ENCODE data around the gene PRSS33. TPM values are rescaled to one million over a fixed set of nuclear protein-coding genes. Genes with fewer than 3 reads are reported as not detected.
A peak's percentile ranks its signal among the peaks of the same experiment; 100 is the strongest.

PRSS33 gene
- total and polyA plus RNA-seq, 2 of the 8 experiments (the other 6 are each of a cell fraction or from before 2014, with no cell fraction given): 0.09 TPM; not detected in 1

DNA sequence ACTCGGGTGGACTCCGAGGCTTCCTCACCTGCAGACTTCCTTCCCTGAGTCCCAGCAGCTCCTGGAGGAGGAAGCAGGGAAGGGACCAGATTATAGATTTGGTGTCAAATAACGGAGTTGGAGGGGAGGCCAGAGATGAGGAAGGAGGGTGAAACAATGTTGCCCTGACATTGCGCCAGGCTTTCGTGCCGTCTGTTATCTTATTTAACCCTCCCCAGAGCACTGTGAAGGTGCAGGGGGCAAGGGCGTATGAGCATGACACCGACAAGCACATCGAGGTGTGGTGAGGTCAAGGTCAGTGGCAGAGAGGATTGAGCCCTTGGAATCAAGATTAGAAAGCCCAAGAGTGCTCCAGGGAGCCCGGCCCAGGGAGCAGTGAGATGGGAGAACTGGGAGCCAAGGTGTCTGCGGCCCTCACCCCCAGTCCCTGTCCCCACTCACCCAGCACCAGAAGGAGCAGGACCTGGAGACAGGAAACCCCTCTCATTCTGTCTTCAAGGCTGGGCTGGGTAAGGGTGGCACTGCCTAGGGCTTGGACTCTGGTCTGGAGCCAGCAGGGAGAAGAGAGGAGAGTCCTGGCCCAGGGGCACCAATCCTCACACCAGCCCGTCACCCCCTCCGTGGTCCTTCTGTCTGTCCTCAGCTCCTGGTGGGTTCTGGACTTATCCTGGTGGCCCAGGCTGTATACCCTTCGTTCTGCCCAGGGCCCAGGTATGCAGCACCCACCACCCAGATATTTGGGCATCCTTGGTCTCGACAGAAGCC lies 1.1 kb downstream of the PRSS33 start:
- no peak overlapping the region for H4K5ac ChIP-seq (ENCODE audit: insufficient read length, low read depth, low read length)
- WGBS, 2 experiments (ENCODE audit: extremely low coverage in 1 of 2, insufficient coverage in 1 of 2, insufficient read length in 1 of 2, insufficient replicate concordance in 2 of 2, low coverage in 1 of 2, low lambda C conversion rate in 2 of 2, missing lambda C conversion rate in 1 of 2): 93% methylated on average over 14 of the region's 15 CpGs; no CpG with 5 or more reads in 1 of the 2 experiments
- TF ChIP-seq BACH1 (IDR thresholded peaks at IDR 0.05; ENCODE audit: low read length) (no peak), GABPA (IDR thresholded peaks at IDR 0.05; ENCODE audit: borderline replicate concordance, insufficient read depth, low read length) (no peak), RXRA (IDR thresholded peaks at IDR 0.05; ENCODE audit: insufficient read depth, low read depth, low read length) (no peak), EGR1 (IDR thresholded peaks at IDR 0.05; ENCODE audit: borderline replicate concordance, low read depth, low read length) (no peak), NRF1 (IDR thresholded peaks at IDR 0.05; ENCODE audit: low read depth, low read length) (no peak), CHD1 (IDR thresholded peaks at IDR 0.05; ENCODE audit: low read depth, low read length) (no peak), TBP (IDR thresholded peaks at IDR 0.05; ENCODE audit: low read depth, low read length) (no peak), NANOG (IDR thresholded peaks at IDR 0.05; ENCODE audit: insufficient read depth, low read depth, low read length, poor library complexity, severe bottlenecking) (no peak), RNF2 (IDR thresholded peaks at IDR 0.05; ENCODE audit: borderline replicate concordance, low read depth, low read length, missing control alignments, poor library complexity, severe bottlenecking) (no peak), PHF8 (conservative IDR thresholded peaks at IDR 0.05; ENCODE audit: low read depth, low read length) (no peak), TEAD4 (IDR thresholded peaks at IDR 0.05; ENCODE audit: low read depth, low read length) (no peak), FOSL1 (IDR thresholded peaks at IDR 0.05; ENCODE audit: insufficient read depth, low read depth, low read length) (no peak)

More for the DNA sequence above, 1.1 kb downstream of the PRSS33 start:
- Histone ChIP-seq H3K18ac (ENCODE audit: extremely low read depth, low read length) (no peak overlapping the region), H2BK120ac (replicated peaks; ENCODE audit: low read depth, low read length) (no peak overlapping the region), H4K20me1 (replicated peaks in 1 of 2; ENCODE audit: control insufficient read depth in 1 of 2, insufficient read depth in 2 of 2, low read length in 2 of 2) (no peaks in the 10 kb centered on the region), H3K79me1 (ENCODE audit: low read depth, low read length) (no peaks in the 10 kb centered on the region; the same call in 1 of the 2 replicates), H2BK20ac (ENCODE audit: low read length) (no peak overlapping the region), H3K4me3 (ENCODE audit: extremely low read depth in 1 of 4, insufficient read depth in 2 of 4, low read depth in 3 of 4, low read length in 4 of 4) (no peak overlapping the region), H3K14ac (ENCODE audit: insufficient read length) (no peak overlapping the region), H2AK5ac (ENCODE audit: low read depth, low read length) (peak overlapping the region; percentile 75; the same call in 1 of the 2 replicates), H2AFZ (ENCODE audit: low read length) (0 out of 2 replicates have a peak overlapping the region, but pooled peaks have one; percentile 31), H3K56ac (replicated peaks; ENCODE audit: insufficient read length, low read depth, low read length) (no peak overlapping the region), H3K27me3 (replicated peaks in 1 of 4; ENCODE audit: control insufficient read depth in 3 of 4, extremely low read depth in 1 of 4, insufficient read depth in 3 of 4, low read length in 3 of 4) (peaks cover 0 to 3% (median 0%) of the 10 kb centered on the region in 4 experiments; a peak in 2 of 7 replicates), H3K4me2 (ENCODE audit: insufficient read depth in 1 of 2, low read depth in 2 of 2, low read length in 2 of 2) (no peak overlapping the region; a peak in 1 of 4 replicates), H2BK12ac (ENCODE audit: low read depth, low read length) (peak overlapping the region; percentile 80; the same call in 1 of the 2 replicates), H2BK15ac (ENCODE audit: low read length) (peak overlapping the region; percentile 92; the same call in 1 of the 2 replicates), H3K27ac (ENCODE audit: low read depth, low read length) (no peak overlapping the region), H3K4me1 (replicated peaks in 1 of 4; ENCODE audit: control insufficient read depth in 3 of 4, insufficient read depth in 4 of 4, low read length in 3 of 4) (peaks cover 0 to 3% (median 2%) of the 10 kb centered on the region in 4 experiments; a peak in 1 of 7 replicates), H4K91ac (replicated peaks; ENCODE audit: insufficient read length, low read length) (no peak overlapping the region), H3K9me3 (ENCODE audit: insufficient read depth in 2 of 2, low read depth in 1 of 2, low read length in 1 of 2) (no peaks in the 10 kb centered on the region), H3K9ac (replicated peaks in 1 of 4; ENCODE audit: extremely low read depth in 1 of 4, low read depth in 3 of 4, low read length in 3 of 4) (no peak overlapping the region), H3K4ac (replicated peaks; ENCODE audit: insufficient read length, low read depth, low read length) (no peak overlapping the region), H3K23me2 (ENCODE audit: low read depth, low read length) (no peaks in the 10 kb centered on the region; the same call in 1 of the 2 replicates), H3K23ac (ENCODE audit: insufficient read length) (no peak overlapping the region), H3K79me2 (ENCODE audit: control insufficient read depth in 1 of 2, insufficient read depth in 2 of 2, low read length in 2 of 2) (no peaks in the 10 kb centered on the region), H3K36me3 (ENCODE audit: control insufficient read depth in 2 of 4, insufficient read depth in 4 of 4, low read length in 3 of 4) (no peaks in the 10 kb centered on the region), H4K8ac (ENCODE audit: extremely low read depth, insufficient read depth, low read length) (peak overlapping the region; percentile 14), H2BK5ac (ENCODE audit: low read depth, low read length) (no peak overlapping the region)
- ChIA-PET POLR2A (ENCODE audit: partially characterized antibody) (interaction anchor here (1.4 to 1.8 kb wide), 3 partner anchors 9 to 33 kb away, joined by 5 to 6 read pairs (median 5); partner anchors contain the start of genes ELOB and SRRM2), CTCF (ENCODE audit: partially characterized antibody) (no interaction called here)
- DNase-seq (ENCODE audit: low read depth in 1 of 2, low spot score in 2 of 2) (no peak), FAIRE-seq (no peak)
